IPS DF 6.9 (cell line): Measurements from ENCODE around the gene ACTN2.
A peak's percentile ranks its signal among the peaks of the same experiment; 100 is the strongest.

Experiments
- DNase-seq: peaks from one replicate; pipeline ENCODE4 v3.0.0-alpha.2; 2013; ENCODE audit warnings: low read depth, low spot score
- H3K27ac ChIP-seq: one replicate; pipeline ENCODE4 v1.5.1; 2013; ENCODE audit warnings: low read length, control low read depth
- H3K27me3 ChIP-seq: 2 replicates; pipeline ENCODE4 v1.6.1; 2013; ENCODE audit warnings: mild to moderate bottlenecking, low read length; ENCODE audit not compliant: control insufficient read depth, insufficient read depth
- H3K36me3 ChIP-seq: 2 replicates; pipeline ENCODE4 v1.6.1; 2013; ENCODE audit warnings: low read length; ENCODE audit not compliant: control insufficient read depth, insufficient read depth
- H3K4me1 ChIP-seq: 2 replicates; pipeline ENCODE4 v1.6.1; 2013; ENCODE audit warnings: low read length; ENCODE audit not compliant: control insufficient read depth, insufficient read depth
- H3K4me3 ChIP-seq: 2 replicates; pipeline ENCODE4 v1.5.1; 2013; ENCODE audit warnings: mild to moderate bottlenecking, low read length
- H3K9me3 ChIP-seq: 2 replicates; pipeline ENCODE4 v1.6.1; 2013; ENCODE audit warnings: low read length, inconsistent platforms; ENCODE audit not compliant: control insufficient read depth, insufficient read depth
- WGBS: extraction: QIAGEN DNeasy Blood & Tissue Kit; methylation state at CpG from one replicate; pipeline ENCODE4 v1.1.7; 2013; ENCODE audit warnings: mixed read lengths, missing lambda C conversion rate; ENCODE audit not compliant: insufficient read length, insufficient coverage; 5-methylcytosine and 5-hydroxymethylcytosine counted together

The ACTN2 gene

GRCh38 chr1:236685917-236686814 is at the start of gene ACTN2:
ACTN2 (plus strand) TSS chr1:236686499; CDS start chr1:236686674, 175 bp downstream.
- Histone ChIP-seq H3K36me3 (no peaks in the 10 kb centered on the region), H3K9me3 (no peaks in the 10 kb centered on the region), H3K4me3 (peak within 1 kb of the TSS; percentile 38; the same call in 1 of the 2 replicates), H3K4me1 (peaks cover 2% of the 10 kb centered on the region), H3K27ac (no peak within 1 kb of the TSS), H3K27me3 (peaks cover 14% of the 10 kb centered on the region; the same call in 1 of the 2 replicates)
- peak; percentile 18 for DNase-seq
- WGBS: no CpG with 5 or more reads among the region's 93 CpGs

GRCh38 chr1:236638945-236639344 is 47.4 kb upstream of the ACTN2 start:
- DNase-seq: no peak
- Histone ChIP-seq H3K36me3 (no peaks in the 10 kb centered on the region), H3K4me3 (no peak overlapping the region), H3K4me1 (no peaks in the 10 kb centered on the region), H3K27ac (no peak overlapping the region), H3K9me3 (no peaks in the 10 kb centered on the region), H3K27me3 (no peaks in the 10 kb centered on the region)
- WGBS: no CpG with 5 or more reads among the region's 13 CpGs

- WGBS: no CpG with 5 or more reads among the region's 4 CpGs
- Histone ChIP-seq H3K4me3 (no peak overlapping the region), H3K9me3 (no peaks in the 10 kb centered on the region), H3K27me3 (no peaks in the 10 kb centered on the region), H3K4me1 (no peaks in the 10 kb centered on the region), H3K36me3 (no peaks in the 10 kb centered on the region), H3K27ac (no peak overlapping the region)
- DNase-seq: no peak
These were observed 46.6 kb upstream of the ACTN2 start for GRCh38 chr1:236639686-236640085.

- WGBS: no CpG with 5 or more reads among the region's 4 CpGs
- DNase-seq: no peak
- Histone ChIP-seq H3K4me1 (no peaks in the 10 kb centered on the region), H3K27ac (no peak overlapping the region), H3K9me3 (no peaks in the 10 kb centered on the region), H3K4me3 (no peak overlapping the region), H3K36me3 (no peaks in the 10 kb centered on the region), H3K27me3 (no peaks in the 10 kb centered on the region)
These were observed 43.5 kb upstream of the ACTN2 start for GRCh38 chr1:236642763-236643162.

- Histone ChIP-seq H3K4me1 (no peaks in the 10 kb centered on the region), H3K9me3 (no peaks in the 10 kb centered on the region), H3K27ac (no peak overlapping the region), H3K4me3 (no peak overlapping the region), H3K27me3 (no peaks in the 10 kb centered on the region), H3K36me3 (no peaks in the 10 kb centered on the region)
- WGBS: no CpG with 5 or more reads among the region's 5 CpGs
- no peak for DNase-seq
These were observed 41.2 kb upstream of the ACTN2 start for GRCh38 chr1:236645016-236645680.

- Histone ChIP-seq H3K27me3 (no peaks in the 10 kb centered on the region), H3K36me3 (no peaks in the 10 kb centered on the region), H3K4me1 (no peaks in the 10 kb centered on the region), H3K27ac (no peak overlapping the region), H3K9me3 (no peaks in the 10 kb centered on the region), H3K4me3 (no peak overlapping the region)
- WGBS: no CpG with 5 or more reads among the region's 1 CpG
- DNase-seq: no peak
These were observed 31.8 kb upstream of the ACTN2 start for GRCh38 chr1:236654511-236654910.

- no peaks in the 10 kb centered on the region for H3K27me3 ChIP-seq
- H3K36me3 ChIP-seq: no peaks in the 10 kb centered on the region
- H3K27ac ChIP-seq: no peak overlapping the region
- H3K9me3 ChIP-seq: no peaks in the 10 kb centered on the region
- H3K4me3 ChIP-seq: no peak overlapping the region
- H3K4me1 ChIP-seq: no peaks in the 10 kb centered on the region; the same call in 1 of the 2 replicates
- whole genome bisulfite sequencing: no CpG with 5 or more reads among the region's 5 CpGs
- DNase-seq: no peak
These were observed 31.3 kb upstream of the ACTN2 start for GRCh38 chr1:236654957-236655356.

GRCh38 chr1:236657398-236657797 is 28.9 kb upstream of the ACTN2 start:
- Histone ChIP-seq H3K4me3 (no peak overlapping the region), H3K9me3 (no peaks in the 10 kb centered on the region), H3K27me3 (no peaks in the 10 kb centered on the region), H3K27ac (no peak overlapping the region), H3K4me1 (no peaks in the 10 kb centered on the region; the same call in 1 of the 2 replicates), H3K36me3 (no peaks in the 10 kb centered on the region)
- no peak for DNase-seq
- no CpG with 5 or more reads among the region's 8 CpGs for WGBS

- DNase-seq: peak; percentile 13
- Histone ChIP-seq H3K4me3 (no peak overlapping the region), H3K36me3 (no peaks in the 10 kb centered on the region), H3K27me3 (no peaks in the 10 kb centered on the region; the same call in 1 of the 2 replicates), H3K9me3 (no peaks in the 10 kb centered on the region), H3K27ac (no peak overlapping the region), H3K4me1 (no peaks in the 10 kb centered on the region; the same call in 1 of the 2 replicates)
- no CpG with 5 or more reads among the region's 12 CpGs for WGBS
These were observed 26.3 kb upstream of the ACTN2 start for GRCh38 chr1:236659792-236660587.

- no peak for DNase-seq
- no CpG with 5 or more reads among the region's 1 CpG for WGBS
- Histone ChIP-seq H3K4me3 (no peak overlapping the region), H3K4me1 (no peaks in the 10 kb centered on the region; the same call in 1 of the 2 replicates), H3K36me3 (no peaks in the 10 kb centered on the region), H3K27me3 (no peaks in the 10 kb centered on the region; the same call in 1 of the 2 replicates), H3K27ac (no peak overlapping the region), H3K9me3 (no peaks in the 10 kb centered on the region)
These were observed 22.4 kb upstream of the ACTN2 start for GRCh38 chr1:236663934-236664333.
